Trophoblast cell (in vitro differentiated cells and primary cell): ENCODE data around the gene GAB4.

ENCODE experiments used
- DNase-seq, 2 donors: peaks; one replicate each; pipeline ENCODE4 v3.0.0-alpha.2; 2016
- H2AFZ ChIP-seq: 2 replicates; pipeline ENCODE4 v1.6.1; 2013; ENCODE audit warnings: low read length, moderate library complexity, mild to moderate bottlenecking; ENCODE audit not compliant: insufficient read depth, poor library complexity
- H2AK5ac ChIP-seq: 2 replicates; pipeline ENCODE4 v1.6.1; 2013; ENCODE audit warnings: mild to moderate bottlenecking, low read length
- H2BK120ac ChIP-seq: 2 replicates; pipeline ENCODE4 v1.6.1; 2013; ENCODE audit warnings: low read length, mild to moderate bottlenecking, moderate library complexity; ENCODE audit not compliant: insufficient read depth, poor library complexity
- H2BK12ac ChIP-seq: 2 replicates; pipeline ENCODE4 v1.6.1; 2013; ENCODE audit warnings: mild to moderate bottlenecking, low read length, moderate library complexity
- H2BK5ac ChIP-seq: 2 replicates; pipeline ENCODE4 v1.6.1; 2013; ENCODE audit warnings: low read length, low read depth, moderate library complexity, mild to moderate bottlenecking; ENCODE audit not compliant: poor library complexity
- H3K14ac ChIP-seq: 2 replicates; pipeline ENCODE4 v1.6.1; 2013; ENCODE audit warnings: mild to moderate bottlenecking, low read length
- H3K18ac ChIP-seq: 2 replicates; pipeline ENCODE4 v1.6.1; 2013; ENCODE audit warnings: mild to moderate bottlenecking, low read length
- H3K23ac ChIP-seq: 2 replicates; pipeline ENCODE4 v1.6.1; 2013; ENCODE audit warnings: low read length
- H3K27ac ChIP-seq: 2 replicates; pipeline ENCODE4 v1.5.1; 2013; ENCODE audit warnings: low read depth, mild to moderate bottlenecking, inconsistent platforms, low read length, moderate library complexity
- H3K27me3 ChIP-seq: 2 replicates; pipeline ENCODE4 v1.6.1; 2013; ENCODE audit warnings: inconsistent platforms, mild to moderate bottlenecking, low read length, moderate library complexity; ENCODE audit not compliant: insufficient read depth
- H3K36me3 ChIP-seq, 2 experiments: 1 replicate in 1 of 2; 2 replicates in 1 of 2; pipeline ENCODE4 v1.6.1; 2013; ENCODE audit warnings: low read length in 2 of 2, mild to moderate bottlenecking in 2 of 2, moderate library complexity in 1 of 2; ENCODE audit not compliant: insufficient read depth in 2 of 2, control insufficient read depth in 1 of 2
- H3K4ac ChIP-seq: 2 replicates; pipeline ENCODE4 v1.6.1; 2013; ENCODE audit warnings: low read depth, mild to moderate bottlenecking, low read length, moderate library complexity
- H3K4me1 ChIP-seq, 2 experiments: 1 replicate in 1 of 2; 2 replicates in 1 of 2; pipeline ENCODE4 v1.6.1; 2013; ENCODE audit warnings: low read length in 2 of 2, mild to moderate bottlenecking in 2 of 2, moderate library complexity in 1 of 2; ENCODE audit not compliant: insufficient read depth in 2 of 2, control insufficient read depth in 1 of 2
- H3K4me2 ChIP-seq: 2 replicates; pipeline ENCODE4 v1.6.1; 2013; ENCODE audit warnings: inconsistent platforms, mild to moderate bottlenecking, low read length, moderate library complexity
- H3K4me3 ChIP-seq: 2 replicates; pipeline ENCODE4 v1.5.1; 2013; ENCODE audit warnings: mild to moderate bottlenecking, low read depth, low read length, inconsistent platforms
- H3K79me1 ChIP-seq: one replicate; pipeline ENCODE4 v1.6.1; 2013; ENCODE audit warnings: low read length
- H3K79me2 ChIP-seq: 2 replicates; pipeline ENCODE4 v1.6.1; 2013; ENCODE audit warnings: low read length, mild to moderate bottlenecking; ENCODE audit not compliant: control insufficient read depth, insufficient read depth, poor library complexity
- H3K9ac ChIP-seq: 2 replicates; pipeline ENCODE4 v1.6.1; 2013; ENCODE audit warnings: mild to moderate bottlenecking, low read length
- H3K9me3 ChIP-seq: 2 replicates; pipeline ENCODE4 v1.6.1; 2013; ENCODE audit warnings: low read depth, mild to moderate bottlenecking, control low read depth, inconsistent platforms, low read length; ENCODE audit not compliant: insufficient read depth
- H4K12ac ChIP-seq: 2 replicates; pipeline ENCODE4 v1.6.1; 2013; ENCODE audit warnings: low read depth, mild to moderate bottlenecking, low read length, moderate library complexity
- H4K8ac ChIP-seq: 2 replicates; pipeline ENCODE4 v1.6.1; 2013; ENCODE audit warnings: low read depth, mild to moderate bottlenecking, low read length, moderate library complexity
- H4K91ac ChIP-seq: one replicate; pipeline ENCODE4 v1.6.1; 2013; ENCODE audit warnings: low read depth, mild to moderate bottlenecking, low read length, moderate library complexity
- WGBS: extraction: QIAGEN DNeasy Blood & Tissue Kit; methylation state at CpG from one replicate; pipeline ENCODE4 v1.1.7; 2013; ENCODE audit warnings: missing lambda C conversion rate; ENCODE audit not compliant: insufficient read length, insufficient coverage; ENCODE audit errors: extremely low coverage; 5-methylcytosine and 5-hydroxymethylcytosine counted together

The GAB4 gene

DNA sequence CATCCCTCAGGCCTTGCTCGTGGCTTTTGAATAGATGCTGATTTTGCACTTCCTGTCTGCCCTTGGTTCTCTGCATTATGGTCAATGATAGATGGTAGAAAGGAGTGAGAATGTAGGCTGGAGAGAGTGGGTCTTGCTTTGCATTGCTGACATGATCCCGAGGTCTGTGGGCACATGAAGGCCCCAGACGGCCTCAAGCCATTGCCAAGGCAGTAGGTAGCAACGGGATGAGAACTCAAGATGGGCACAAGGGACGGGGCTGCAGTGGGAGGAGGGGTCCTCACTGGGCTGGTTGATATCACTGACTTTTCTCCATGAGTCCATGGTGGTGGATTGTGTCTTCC is 54.0 kb downstream of the GAB4 start:
- no peak overlapping the region for H3K4me3 ChIP-seq
- no peaks in the 10 kb centered on the region for H3K79me1 ChIP-seq
- WGBS: no CpG with 5 or more reads among the region's 5 CpGs
- H3K23ac ChIP-seq: no peak overlapping the region
- no peak overlapping the region for H3K9ac ChIP-seq
- no peak for DNase-seq
- no peak overlapping the region for H2BK5ac ChIP-seq
- H3K4ac ChIP-seq: no peak overlapping the region
- no peak overlapping the region for H3K14ac ChIP-seq
- no peak overlapping the region for H2BK120ac ChIP-seq
- no peak overlapping the region for H3K18ac ChIP-seq
- H2AFZ ChIP-seq: no peak overlapping the region
- H3K4me1 ChIP-seq: no peaks in the 10 kb centered on the region
- no peaks in the 10 kb centered on the region for H3K36me3 ChIP-seq
- peaks cover 43% of the 10 kb centered on the region for H3K9me3 ChIP-seq
- no peak overlapping the region for H4K91ac ChIP-seq
- no peaks in the 10 kb centered on the region for H3K27me3 ChIP-seq
- no peak overlapping the region for H3K27ac ChIP-seq
- H3K79me2 ChIP-seq: no peaks in the 10 kb centered on the region
- H2AK5ac ChIP-seq: no peak overlapping the region
- H4K8ac ChIP-seq: no peak overlapping the region
- no peak overlapping the region for H3K4me2 ChIP-seq
- no peak overlapping the region for H2BK12ac ChIP-seq
- H4K12ac ChIP-seq: no peak overlapping the region

DNA sequence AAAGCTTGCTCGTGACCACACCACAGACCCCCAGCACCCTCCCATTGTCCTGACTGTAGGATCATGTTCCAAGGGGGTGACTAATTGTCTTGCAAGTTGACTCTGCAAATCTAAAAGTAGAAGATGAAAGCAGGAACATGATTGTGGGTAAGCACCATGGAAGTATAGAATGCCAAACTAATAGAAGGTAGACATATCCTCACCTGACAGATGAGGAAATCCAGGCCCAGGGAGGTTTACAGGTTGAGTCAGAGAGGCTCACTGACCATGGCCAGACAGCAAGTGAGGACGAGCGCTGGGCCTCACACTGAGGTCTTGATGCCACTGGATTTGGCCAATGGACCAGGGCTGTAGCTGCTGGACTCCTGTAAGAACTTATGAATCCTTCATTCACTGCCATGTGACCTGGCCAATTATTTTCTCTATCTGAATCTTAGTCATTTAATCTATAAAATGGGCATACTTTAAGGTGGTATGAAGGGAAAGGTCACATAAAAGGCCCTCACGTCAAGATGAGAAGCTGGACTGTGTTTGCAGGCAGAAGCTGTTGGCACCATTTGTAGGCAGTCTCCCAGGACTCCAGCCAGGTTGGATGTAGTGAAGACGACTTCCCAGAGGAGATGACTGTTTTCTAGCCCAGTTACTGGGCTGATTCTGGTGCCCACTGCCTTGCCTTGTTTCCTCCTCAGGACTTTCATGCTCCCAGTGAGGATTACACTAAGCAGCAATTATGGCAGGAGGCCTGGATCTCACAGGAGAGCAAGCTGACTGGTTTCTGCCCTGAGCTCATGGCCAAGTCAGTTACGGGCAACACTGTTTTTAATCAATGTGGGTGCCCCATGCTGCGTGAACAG is 54.6 kb downstream of the GAB4 start:
- no CpG with 5 or more reads among the region's 7 CpGs for WGBS
- Histone ChIP-seq H2AFZ (no peak overlapping the region), H4K8ac (no peak overlapping the region), H2BK12ac (no peak overlapping the region), H3K79me2 (no peaks in the 10 kb centered on the region), H2BK5ac (no peak overlapping the region), H2BK120ac (no peak overlapping the region), H3K36me3 (no peaks in the 10 kb centered on the region), H3K23ac (no peak overlapping the region), H4K12ac (no peak overlapping the region), H3K9ac (no peak overlapping the region), H2AK5ac (no peak overlapping the region), H3K27ac (no peak overlapping the region), H3K9me3 (peaks cover 40% of the 10 kb centered on the region), H4K91ac (no peak overlapping the region), H3K4ac (no peak overlapping the region), H3K4me3 (no peak overlapping the region), H3K4me2 (no peak overlapping the region), H3K4me1 (no peaks in the 10 kb centered on the region), H3K27me3 (no peaks in the 10 kb centered on the region), H3K14ac (no peak overlapping the region), H3K18ac (no peak overlapping the region), H3K79me1 (no peaks in the 10 kb centered on the region)
- no peak for DNase-seq

DNA sequence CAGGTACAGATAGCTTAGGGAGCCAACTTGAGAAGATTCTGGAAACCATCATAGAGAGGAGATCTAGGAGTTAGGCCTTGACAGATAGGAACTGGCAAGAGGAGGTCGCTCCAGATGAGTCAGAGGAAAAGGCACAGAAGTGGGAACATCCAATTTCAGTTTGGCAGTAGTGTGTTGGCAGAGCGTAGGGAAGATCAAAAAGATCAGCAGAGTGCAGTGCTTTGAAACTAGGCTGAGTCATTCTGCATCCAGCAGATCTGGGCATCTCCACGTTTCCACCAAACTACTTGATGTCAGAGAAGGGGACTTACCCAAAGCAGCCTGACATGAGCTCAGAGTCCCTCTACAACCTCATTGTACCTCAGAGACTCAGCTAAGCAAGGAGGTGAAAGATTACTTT is 58.5 kb downstream of the GAB4 start:
- Histone ChIP-seq H2BK120ac (no peak overlapping the region), H3K4me2 (no peak overlapping the region), H4K91ac (no peak overlapping the region), H3K79me2 (no peaks in the 10 kb centered on the region), H3K27ac (no peak overlapping the region), H3K18ac (no peak overlapping the region), H3K4ac (no peak overlapping the region), H2AFZ (no peak overlapping the region), H4K8ac (no peak overlapping the region), H4K12ac (no peak overlapping the region), H2BK5ac (no peak overlapping the region), H3K23ac (no peak overlapping the region), H3K36me3 (no peaks in the 10 kb centered on the region), H3K14ac (no peak overlapping the region), H2AK5ac (no peak overlapping the region), H3K9ac (no peak overlapping the region), H3K4me3 (no peak overlapping the region), H3K4me1 (no peaks in the 10 kb centered on the region), H2BK12ac (no peak overlapping the region), H3K79me1 (no peaks in the 10 kb centered on the region), H3K27me3 (no peaks in the 10 kb centered on the region), H3K9me3 (peaks cover 16% of the 10 kb centered on the region)
- no peak for DNase-seq
- WGBS: no CpG with 5 or more reads among the region's 3 CpGs

DNA sequence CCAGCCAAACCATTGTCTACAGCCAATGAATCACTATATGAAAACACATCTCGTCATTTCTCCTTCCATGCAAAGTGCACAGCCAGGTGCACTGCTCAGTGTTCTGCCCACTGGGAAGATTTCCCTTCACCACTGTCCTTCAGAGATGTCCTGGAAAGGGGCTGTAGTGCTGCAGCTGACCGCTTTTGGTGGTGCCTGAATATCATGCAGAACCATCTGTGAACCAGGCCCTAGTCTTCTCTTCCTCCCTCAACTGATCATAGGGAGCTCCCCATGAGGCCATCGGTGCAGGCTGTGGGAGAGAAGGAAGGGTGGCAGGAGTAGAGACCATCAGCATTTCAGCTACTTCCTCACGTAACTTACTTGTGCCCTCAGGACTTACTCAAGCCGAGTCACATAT is 70.2 kb downstream of the GAB4 start:
- Histone ChIP-seq H3K79me2 (no peaks in the 10 kb centered on the region), H3K4me3 (no peak overlapping the region), H3K23ac (no peak overlapping the region), H4K8ac (no peak overlapping the region), H2BK12ac (no peak overlapping the region), H3K9ac (no peak overlapping the region), H2AFZ (no peak overlapping the region), H3K9me3 (peaks cover 16% of the 10 kb centered on the region), H3K27ac (no peak overlapping the region), H3K27me3 (no peaks in the 10 kb centered on the region), H2BK5ac (no peak overlapping the region), H3K18ac (no peak overlapping the region), H4K91ac (no peak overlapping the region), H3K4me2 (no peak overlapping the region), H2BK120ac (no peak overlapping the region), H3K4ac (no peak overlapping the region), H3K4me1 (no peaks in the 10 kb centered on the region), H3K36me3 (no peaks in the 10 kb centered on the region), H4K12ac (no peak overlapping the region), H3K79me1 (no peaks in the 10 kb centered on the region), H3K14ac (no peak overlapping the region), H2AK5ac (no peak overlapping the region)
- no peak for DNase-seq
- WGBS: no CpG with 5 or more reads among the region's 5 CpGs
